VCaP (cell line): ENCODE measurements around the gene ULK2.

ENCODE experiments used
- H3K27ac ChIP-seq: fragments of 450-650 bp; 2 replicates; pipeline ENCODE4 v1.5.1; 2017
- TF ChIP-seq, protein P1 (sequence below): fragments of 450-650 bp; conservative IDR thresholded peaks from 2 replicates; pipeline ENCODE4 v1.5.1; 2017; ENCODE audit warnings: mild to moderate bottlenecking, moderate library complexity

The ULK2 gene

DNA sequence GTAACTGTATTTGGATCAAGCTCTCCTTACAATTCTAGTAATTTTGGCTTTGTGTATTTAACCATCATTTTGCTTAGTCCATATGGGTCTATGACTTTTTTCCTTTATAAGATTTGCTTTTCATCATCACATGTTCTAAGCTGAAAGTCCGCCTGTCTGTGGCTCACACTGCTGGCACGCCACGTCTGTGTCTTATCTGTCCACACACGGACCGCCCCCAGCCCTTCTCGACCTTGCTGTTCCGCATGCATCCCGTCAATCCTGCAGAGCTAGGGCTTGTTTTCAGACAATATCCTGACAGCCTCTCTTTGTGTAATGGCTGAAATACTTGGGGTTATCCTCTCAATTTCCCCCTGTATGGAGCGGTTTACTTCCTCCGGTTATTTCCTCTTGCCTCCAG, 111.2 kb downstream of the ULK2 start:
- H3K27ac ChIP-seq, result no peak overlapping the region
- TF ChIP-seq, protein P1, sequence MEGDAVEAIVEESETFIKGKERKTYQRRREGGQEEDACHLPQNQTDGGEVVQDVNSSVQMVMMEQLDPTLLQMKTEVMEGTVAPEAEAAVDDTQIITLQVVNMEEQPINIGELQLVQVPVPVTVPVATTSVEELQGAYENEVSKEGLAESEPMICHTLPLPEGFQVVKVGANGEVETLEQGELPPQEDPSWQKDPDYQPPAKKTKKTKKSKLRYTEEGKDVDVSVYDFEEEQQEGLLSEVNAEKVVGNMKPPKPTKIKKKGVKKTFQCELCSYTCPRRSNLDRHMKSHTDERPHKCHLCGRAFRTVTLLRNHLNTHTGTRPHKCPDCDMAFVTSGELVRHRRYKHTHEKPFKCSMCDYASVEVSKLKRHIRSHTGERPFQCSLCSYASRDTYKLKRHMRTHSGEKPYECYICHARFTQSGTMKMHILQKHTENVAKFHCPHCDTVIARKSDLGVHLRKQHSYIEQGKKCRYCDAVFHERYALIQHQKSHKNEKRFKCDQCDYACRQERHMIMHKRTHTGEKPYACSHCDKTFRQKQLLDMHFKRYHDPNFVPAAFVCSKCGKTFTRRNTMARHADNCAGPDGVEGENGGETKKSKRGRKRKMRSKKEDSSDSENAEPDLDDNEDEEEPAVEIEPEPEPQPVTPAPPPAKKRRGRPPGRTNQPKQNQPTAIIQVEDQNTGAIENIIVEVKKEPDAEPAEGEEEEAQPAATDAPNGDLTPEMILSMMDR, result no peak

DNA sequence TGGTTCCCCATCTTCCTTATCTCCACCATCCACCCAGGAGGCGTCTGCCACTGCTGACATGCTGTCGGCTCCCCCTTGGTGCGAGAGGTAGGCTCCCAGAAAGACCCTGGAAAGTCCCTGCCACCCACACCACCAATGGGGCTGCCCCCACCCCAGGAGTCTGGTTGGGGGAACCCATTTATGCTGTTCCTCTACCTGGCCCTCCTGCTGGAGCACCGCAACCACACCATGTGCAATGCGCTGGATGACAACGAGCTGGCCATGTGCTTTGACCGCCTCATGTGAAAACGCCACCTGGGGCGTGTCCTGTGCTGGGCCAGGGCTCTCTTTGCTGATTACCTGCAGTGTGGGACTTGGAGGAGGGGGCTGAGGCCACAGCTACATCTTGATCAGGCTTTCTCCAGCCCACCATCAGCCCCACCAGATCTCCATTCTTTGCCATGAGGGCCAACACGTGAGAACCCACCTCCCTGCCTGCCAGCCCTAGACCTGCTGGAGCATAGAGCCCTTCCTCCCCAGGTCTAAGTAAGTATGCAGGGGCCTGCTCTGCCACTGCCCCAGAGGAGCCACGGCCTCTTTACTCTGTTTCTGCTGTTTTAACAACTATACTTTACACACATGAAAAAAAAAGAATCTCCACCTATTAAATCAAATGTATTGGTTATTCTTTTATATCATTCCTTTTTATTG, 111.8 kb downstream of the ULK2 start:
- TF ChIP-seq, protein P1, result no peak
- H3K27ac ChIP-seq, result no peak overlapping the region

DNA sequence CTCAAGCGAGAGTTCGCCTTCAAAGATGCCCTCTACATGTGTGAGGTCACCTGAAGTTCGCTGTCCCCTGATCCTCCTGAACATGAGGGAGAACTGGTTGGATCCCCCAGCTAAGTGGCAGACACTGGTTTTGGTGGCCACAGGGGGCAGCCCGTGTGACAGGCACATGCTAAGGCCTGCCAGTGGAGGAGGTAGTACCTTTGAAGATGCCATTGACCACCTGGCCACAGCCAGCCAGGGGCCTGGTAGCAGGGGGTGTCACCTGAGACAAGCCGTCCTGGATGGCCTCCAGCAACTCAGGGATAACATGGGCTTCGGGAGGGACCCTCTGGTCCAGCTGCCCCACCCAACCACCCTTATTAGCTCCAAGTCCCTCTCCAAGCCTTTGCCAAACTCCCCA, 112.3 kb downstream of the ULK2 start:
- no peak overlapping the region for H3K27ac ChIP-seq

DNA sequence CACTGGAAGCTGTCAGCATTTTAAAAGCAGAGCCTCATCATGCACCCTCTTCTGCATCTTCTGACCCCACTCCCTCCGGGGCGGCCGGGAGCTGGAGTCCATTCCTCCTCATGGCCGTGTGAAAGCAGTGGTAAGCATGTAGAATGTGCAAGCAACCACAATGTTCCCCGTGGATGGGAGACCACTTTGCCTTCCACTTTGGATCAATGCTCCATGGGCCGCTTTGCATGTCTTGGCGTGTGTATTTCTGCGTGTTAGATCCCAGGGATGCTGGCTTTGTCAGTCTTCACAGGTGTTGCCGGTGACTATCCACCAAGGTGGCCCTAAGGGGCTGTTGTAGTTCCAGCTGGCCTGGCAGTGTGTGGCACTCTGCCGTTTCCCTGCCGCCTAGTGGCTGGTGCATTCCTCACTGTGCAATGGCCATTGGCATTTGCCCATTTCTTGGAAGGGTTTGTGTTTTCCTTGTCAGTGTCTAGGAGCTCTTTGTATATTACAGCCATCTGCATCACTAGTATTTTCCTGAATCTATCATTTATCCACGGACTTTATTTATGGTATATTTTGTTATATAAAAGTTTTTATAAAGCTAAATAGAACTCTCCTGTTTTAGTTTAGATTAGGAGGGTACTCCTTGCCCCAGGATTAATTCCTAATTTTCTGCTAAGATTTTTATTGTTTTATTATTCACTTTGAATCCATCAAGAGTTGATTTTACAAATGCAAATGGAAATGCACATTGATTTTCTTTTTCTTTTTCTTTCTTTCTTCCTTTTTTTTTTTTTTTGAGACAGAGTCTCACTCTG, 113.9 kb downstream of the ULK2 start:
- no peak overlapping the region for H3K27ac ChIP-seq

More for the DNA sequence above, 112.3 kb downstream of the ULK2 start:
- TF ChIP-seq, protein P1, result no peak

DNA sequence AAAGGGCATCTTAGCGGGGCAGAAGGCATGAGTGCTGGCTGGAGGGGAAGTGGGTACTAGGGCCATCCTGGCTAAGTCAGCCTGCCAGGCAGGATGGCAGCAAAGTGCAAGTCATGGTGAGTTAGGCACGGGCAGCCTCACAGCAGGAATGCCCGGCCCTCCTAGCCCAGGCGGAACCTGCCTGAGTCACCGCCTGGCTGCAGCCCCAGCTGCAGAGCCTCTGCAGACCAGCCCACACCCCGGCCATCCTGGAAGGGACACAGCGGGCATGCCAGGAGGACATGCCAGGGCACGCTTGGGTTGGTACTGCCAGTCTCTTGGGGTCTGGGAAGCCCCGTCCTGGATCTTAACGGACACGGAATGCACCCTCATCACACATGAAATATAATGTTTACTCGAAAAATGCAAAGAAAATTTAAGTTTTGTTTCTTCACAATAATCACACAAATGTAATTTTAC, 114.7 kb downstream of the ULK2 start:
- TF ChIP-seq, protein P1, result no peak
- no peak overlapping the region for H3K27ac ChIP-seq

More for the DNA sequence above, 113.9 kb downstream of the ULK2 start:
- TF ChIP-seq, protein P1, result peak; percentile 83

DNA sequence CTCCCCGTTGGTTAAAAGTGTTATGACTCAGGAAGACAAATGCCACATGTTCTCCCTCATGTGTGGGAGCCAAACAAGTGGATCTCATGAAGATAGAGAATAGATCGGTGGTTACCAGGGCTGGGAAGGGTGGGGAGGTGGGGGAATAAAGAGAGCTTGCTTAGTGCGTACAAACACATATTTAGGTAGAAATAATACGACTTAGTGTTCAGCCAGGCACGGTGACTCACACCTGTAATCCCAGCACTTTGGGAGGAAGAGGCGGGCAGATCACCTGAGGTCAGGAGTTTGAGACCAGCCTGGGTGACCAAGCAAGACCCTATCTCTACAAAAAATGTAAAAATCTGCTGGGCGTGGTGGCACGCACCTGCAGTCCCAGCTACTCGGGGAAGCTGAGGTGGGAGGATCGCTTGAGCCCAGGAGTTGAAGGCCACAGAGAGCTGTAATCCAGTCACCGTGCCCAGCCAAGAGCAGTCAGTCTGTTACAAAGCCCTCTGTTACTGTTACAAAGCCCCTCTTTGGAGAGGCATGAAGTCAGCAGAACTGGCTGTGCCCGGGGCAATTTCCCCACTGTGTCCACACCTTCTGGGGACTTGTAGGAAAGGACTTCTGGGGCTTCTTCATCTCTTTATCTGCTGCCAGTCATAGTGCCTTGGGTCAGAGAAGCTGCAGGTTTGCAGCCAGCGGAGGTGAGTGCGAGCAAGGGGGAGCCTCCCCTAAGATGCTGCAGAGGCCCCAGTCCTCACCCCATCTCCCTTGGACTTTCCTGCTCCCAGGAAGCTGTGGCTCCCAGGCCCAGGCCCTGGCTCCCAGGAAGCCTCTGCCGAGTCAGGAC, 115.3 kb downstream of the ULK2 start:
- no peak overlapping the region for H3K27ac ChIP-seq
- TF ChIP-seq, protein P1, result no peak

DNA sequence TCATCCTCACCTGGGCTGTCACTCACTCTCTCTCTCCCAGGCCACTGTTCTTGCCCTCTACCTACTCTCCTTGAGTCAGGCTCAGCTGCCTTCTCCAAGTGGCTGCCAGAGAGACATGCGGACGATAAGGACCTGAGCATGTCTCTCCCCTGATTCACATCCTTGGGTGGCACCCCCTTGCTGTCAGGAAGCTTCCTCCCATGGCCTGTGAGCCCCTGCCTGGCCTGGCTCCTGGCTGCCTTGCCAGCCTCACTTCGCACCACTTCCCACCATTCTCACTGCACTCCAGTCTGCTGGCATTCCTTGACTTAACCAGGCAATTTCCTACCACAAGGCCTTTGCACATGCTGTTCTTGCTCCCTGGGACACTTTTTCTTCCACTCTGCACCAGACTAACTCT, 116.9 kb downstream of the ULK2 start:
- TF ChIP-seq, protein P1, result no peak
- H3K27ac ChIP-seq, result no peak overlapping the region
